Astrocyte (in vitro differentiated cells and primary cell): Measurements from ENCODE around the gene DCUN1D1. TPM values are rescaled to one million over a fixed set of nuclear protein-coding genes. Genes with fewer than 3 reads are reported as not detected.

Experiments
- DNase-seq: peaks from one replicate; pipeline ENCODE4 v3.0.0-alpha.2; 2010; ENCODE audit warnings: low read depth
- FAIRE-seq: peaks from 2 replicates; lab custom pipeline; 2011; peaks lifted over from hg19 to GRCh38; lab: Jason Lieb, UNC
- H2AFZ ChIP-seq: 2 replicates; pipeline ENCODE4 v1.6.0; 2012; ENCODE audit warnings: low read depth, low read length, inconsistent platforms
- H3K27ac ChIP-seq: 2 replicates; pipeline ENCODE4 v1.5.1; 2011; ENCODE audit warnings: low read depth, low read length, inconsistent platforms
- H3K27me3 ChIP-seq: 2 replicates; pipeline ENCODE4 v1.6.0; 2011; ENCODE audit warnings: low read length, inconsistent platforms; ENCODE audit not compliant: insufficient read depth
- H3K36me3 ChIP-seq: 2 replicates; pipeline ENCODE4 v1.5.1; 2011; ENCODE audit warnings: low read length, inconsistent platforms; ENCODE audit not compliant: insufficient read depth
- H3K4me1 ChIP-seq: 2 replicates; pipeline ENCODE4 v1.5.1; 2011; ENCODE audit warnings: low read length, inconsistent platforms; ENCODE audit not compliant: insufficient read depth
- H3K4me2 ChIP-seq: 2 replicates; pipeline ENCODE4 v1.6.0; 2012; ENCODE audit warnings: low read length, inconsistent platforms
- H3K4me3 ChIP-seq: 2 replicates; pipeline ENCODE4 v1.5.1; 2011; ENCODE audit warnings: low read depth, mild to moderate bottlenecking, low read length, inconsistent platforms; ENCODE audit not compliant: insufficient read depth
- H3K79me2 ChIP-seq: 2 replicates; pipeline ENCODE4 v1.6.0; 2012; ENCODE audit warnings: mild to moderate bottlenecking, low read length, inconsistent platforms; ENCODE audit not compliant: insufficient read depth
- H3K9ac ChIP-seq: 2 replicates; pipeline ENCODE4 v1.6.0; 2012; ENCODE audit warnings: mild to moderate bottlenecking, low read length, inconsistent platforms
- H3K9me3 ChIP-seq: 2 replicates; pipeline ENCODE4 v1.5.1; 2012; ENCODE audit warnings: low read depth, mild to moderate bottlenecking, low read length, inconsistent platforms; ENCODE audit not compliant: insufficient read depth
- H4K20me1 ChIP-seq: 2 replicates; pipeline ENCODE4 v1.6.0; 2012; ENCODE audit warnings: low read length, inconsistent platforms; ENCODE audit not compliant: insufficient read depth
- H3K27ac Mint-ChIP-seq: one replicate; pipeline ENCODE4 v1.8.0; 2021; ENCODE audit warnings: mild to moderate bottlenecking, mixed read lengths; ENCODE audit not compliant: unreplicated experiment
- H3K27me3 Mint-ChIP-seq: one replicate; pipeline ENCODE4 v1.8.0; 2021; ENCODE audit warnings: low read depth, mixed read lengths; ENCODE audit not compliant: unreplicated experiment
- H3K36me3 Mint-ChIP-seq: one replicate; pipeline ENCODE4 v1.8.0; 2021; ENCODE audit warnings: low read depth, mixed read lengths; ENCODE audit not compliant: unreplicated experiment
- H3K4me1 Mint-ChIP-seq: one replicate; pipeline ENCODE4 v1.8.0; 2021; ENCODE audit warnings: low read depth, mixed read lengths; ENCODE audit not compliant: unreplicated experiment
- H3K4me3 Mint-ChIP-seq: one replicate; pipeline ENCODE4 v1.8.0; 2021; ENCODE audit warnings: mild to moderate bottlenecking, moderate library complexity, mixed read lengths; ENCODE audit not compliant: unreplicated experiment
- H3K9me3 Mint-ChIP-seq: one replicate; pipeline ENCODE4 v1.8.0; 2021; ENCODE audit warnings: mild to moderate bottlenecking, mixed read lengths; ENCODE audit not compliant: unreplicated experiment
- EZH2 ChIP-seq: IDR thresholded peaks from 2 replicates; pipeline ENCODE4 v1.6.1; 2012; ENCODE audit warnings: mild to moderate bottlenecking, low read length, inconsistent platforms; ENCODE audit not compliant: insufficient read depth
- total RNA-seq: library from RNA; stranded (reverse); gene quantifications from 2 replicates; pipeline ENCODE4 v1.2.1, GENCODE V29; 2021
- TF ChIP-seq, protein P1 (sequence below): IDR thresholded peaks from 2 replicates; pipeline ENCODE4 v1.5.1; 2011; ENCODE audit warnings: low read depth, mild to moderate bottlenecking, inconsistent platforms, low read length, moderate library complexity; ENCODE audit not compliant: insufficient read depth

The DCUN1D1 gene
- total RNA-seq, 1 donor from 2014 or later, result 50.2 TPM

DNA sequence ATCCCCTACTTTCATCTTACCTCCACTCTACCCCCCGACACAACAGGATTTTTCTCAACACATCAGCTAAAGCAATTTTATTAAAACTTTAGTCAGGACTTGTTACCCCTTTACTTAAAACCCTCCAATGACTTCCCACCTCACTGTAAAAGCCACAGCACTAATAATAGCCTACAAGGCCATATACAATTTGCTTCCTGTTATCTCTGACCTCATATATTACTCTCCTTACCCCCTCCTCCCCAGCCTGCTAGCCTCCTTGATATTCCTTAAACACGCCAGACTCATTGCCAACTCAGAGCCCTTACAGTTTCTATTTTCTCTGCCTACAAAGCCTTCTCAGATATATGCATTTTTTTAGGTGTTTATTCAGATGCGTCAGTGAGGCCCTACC is 54.4 kb downstream of the DCUN1D1 start:
- no peak for DNase-seq
- Histone ChIP-seq H3K4me3 (no peak overlapping the region), H2AFZ (no peak overlapping the region), H3K4me1 (no peaks in the 10 kb centered on the region), H3K27me3 (no peaks in the 10 kb centered on the region), H3K27ac (no peak overlapping the region), H3K36me3 (no peaks in the 10 kb centered on the region), H3K9me3 (no peaks in the 10 kb centered on the region), H3K9ac (no peak overlapping the region), H3K79me2 (no peaks in the 10 kb centered on the region), H4K20me1 (no peaks in the 10 kb centered on the region), H3K4me2 (no peak overlapping the region)
- Mint-ChIP-seq H3K9me3 (no peaks in the 10 kb centered on the region), H3K27ac (no peak overlapping the region), H3K4me1 (peaks cover 13% of the 10 kb centered on the region), H3K4me3 (no peak overlapping the region), H3K36me3 (peaks cover 3% of the 10 kb centered on the region), H3K27me3 (no peaks in the 10 kb centered on the region)
- no peak for FAIRE-seq
- no peak for TF ChIP-seq EZH2
- TF ChIP-seq, protein P1, sequence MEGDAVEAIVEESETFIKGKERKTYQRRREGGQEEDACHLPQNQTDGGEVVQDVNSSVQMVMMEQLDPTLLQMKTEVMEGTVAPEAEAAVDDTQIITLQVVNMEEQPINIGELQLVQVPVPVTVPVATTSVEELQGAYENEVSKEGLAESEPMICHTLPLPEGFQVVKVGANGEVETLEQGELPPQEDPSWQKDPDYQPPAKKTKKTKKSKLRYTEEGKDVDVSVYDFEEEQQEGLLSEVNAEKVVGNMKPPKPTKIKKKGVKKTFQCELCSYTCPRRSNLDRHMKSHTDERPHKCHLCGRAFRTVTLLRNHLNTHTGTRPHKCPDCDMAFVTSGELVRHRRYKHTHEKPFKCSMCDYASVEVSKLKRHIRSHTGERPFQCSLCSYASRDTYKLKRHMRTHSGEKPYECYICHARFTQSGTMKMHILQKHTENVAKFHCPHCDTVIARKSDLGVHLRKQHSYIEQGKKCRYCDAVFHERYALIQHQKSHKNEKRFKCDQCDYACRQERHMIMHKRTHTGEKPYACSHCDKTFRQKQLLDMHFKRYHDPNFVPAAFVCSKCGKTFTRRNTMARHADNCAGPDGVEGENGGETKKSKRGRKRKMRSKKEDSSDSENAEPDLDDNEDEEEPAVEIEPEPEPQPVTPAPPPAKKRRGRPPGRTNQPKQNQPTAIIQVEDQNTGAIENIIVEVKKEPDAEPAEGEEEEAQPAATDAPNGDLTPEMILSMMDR, result no peak

DNA sequence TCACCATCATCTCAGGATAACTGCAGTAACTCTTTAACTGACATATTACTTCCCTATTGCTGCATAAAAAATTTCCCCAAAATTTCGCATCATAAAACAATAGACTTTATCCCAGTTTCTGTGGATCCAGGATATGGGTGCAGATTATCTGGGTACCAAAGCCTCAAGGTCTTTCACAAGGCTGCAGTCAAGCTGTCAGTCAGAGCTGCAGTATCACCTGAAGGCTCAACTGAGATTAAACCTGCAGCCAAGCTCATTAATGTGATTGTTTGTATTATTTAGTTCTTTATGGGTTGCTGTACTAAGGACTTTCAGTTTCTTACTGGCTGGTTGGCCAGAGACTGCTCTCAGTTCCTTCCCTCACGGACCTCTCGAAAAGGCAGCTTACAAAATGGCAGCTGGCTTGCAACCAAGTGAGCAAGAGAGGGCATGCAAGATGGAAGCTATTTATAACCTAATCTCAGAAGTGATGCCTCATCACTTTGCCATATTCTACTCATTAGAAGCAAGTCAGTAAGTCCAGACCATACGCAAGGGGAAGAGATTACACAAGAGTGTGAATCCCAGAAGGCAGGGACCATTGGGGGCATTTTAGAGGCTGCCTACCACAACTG is 54.9 kb downstream of the DCUN1D1 start:
- no peaks in the 10 kb centered on the region for H3K27me3 ChIP-seq
- H3K36me3 ChIP-seq, result no peaks in the 10 kb centered on the region
- H4K20me1 ChIP-seq, result no peaks in the 10 kb centered on the region
- no peak overlapping the region for H2AFZ ChIP-seq
- H3K27ac Mint-ChIP-seq, result no peak overlapping the region
- H3K9me3 Mint-ChIP-seq, result no peaks in the 10 kb centered on the region
- TF ChIP-seq, protein P1, result no peak
- TF ChIP-seq EZH2, result no peak
- H3K4me1 ChIP-seq, result no peaks in the 10 kb centered on the region
- H3K4me2 ChIP-seq, result no peak overlapping the region
- peaks cover 3% of the 10 kb centered on the region for H3K36me3 Mint-ChIP-seq
- no peaks in the 10 kb centered on the region for H3K79me2 ChIP-seq
- no peak overlapping the region for H3K9ac ChIP-seq
- H3K4me3 ChIP-seq, result no peak overlapping the region
- DNase-seq (peak; percentile 28), FAIRE-seq (no peak)
- H3K9me3 ChIP-seq, result no peaks in the 10 kb centered on the region
- no peak overlapping the region for H3K27ac ChIP-seq
- H3K4me3 Mint-ChIP-seq, result no peak overlapping the region
- H3K27me3 Mint-ChIP-seq, result no peaks in the 10 kb centered on the region
- H3K4me1 Mint-ChIP-seq, result peaks cover 18% of the 10 kb centered on the region

DNA sequence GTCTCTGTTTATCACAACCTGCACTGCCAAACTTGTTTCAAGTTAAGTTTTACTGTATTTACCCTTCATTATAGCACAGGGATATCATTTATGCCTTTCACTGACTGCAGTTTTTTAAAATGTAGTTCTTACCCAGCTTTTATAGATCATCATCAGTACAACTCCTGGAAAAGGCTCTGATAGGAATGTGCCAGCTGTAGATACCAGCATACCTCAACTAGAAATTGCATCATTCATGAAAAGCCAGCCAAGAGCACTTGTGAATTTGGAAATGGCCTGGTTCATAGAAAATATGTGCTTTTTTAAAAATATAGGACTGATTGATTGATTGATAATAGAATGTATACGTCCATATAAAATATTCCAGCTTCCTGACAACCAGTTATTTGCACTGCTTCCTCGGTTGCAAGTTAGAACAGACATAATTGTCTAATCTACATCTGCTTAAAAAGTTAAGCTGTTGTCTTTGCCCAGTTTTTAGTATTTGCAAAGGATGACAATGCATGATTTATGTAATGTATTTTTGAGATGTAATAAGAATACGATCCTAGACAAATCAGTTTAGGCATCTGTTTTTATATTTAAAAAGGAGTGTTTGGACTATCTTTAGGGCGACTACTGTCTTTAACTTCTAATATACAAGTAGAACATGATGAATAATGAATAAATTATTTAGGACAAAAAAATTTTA is 58.5 kb downstream of the DCUN1D1 start:
- Histone ChIP-seq H3K36me3 (no peaks in the 10 kb centered on the region), H2AFZ (no peak overlapping the region), H3K9me3 (no peaks in the 10 kb centered on the region), H3K27me3 (no peaks in the 10 kb centered on the region), H3K79me2 (no peaks in the 10 kb centered on the region), H4K20me1 (no peaks in the 10 kb centered on the region), H3K9ac (no peak overlapping the region), H3K4me1 (no peaks in the 10 kb centered on the region), H3K4me3 (no peak overlapping the region), H3K27ac (no peak overlapping the region), H3K4me2 (no peak overlapping the region)
- TF ChIP-seq EZH2, result no peak
- TF ChIP-seq, protein P1, result no peak
- Mint-ChIP-seq H3K9me3 (no peaks in the 10 kb centered on the region), H3K4me3 (no peak overlapping the region), H3K27ac (peak overlapping the region; percentile 41), H3K27me3 (no peaks in the 10 kb centered on the region), H3K36me3 (peaks cover 2% of the 10 kb centered on the region), H3K4me1 (peaks cover 20% of the 10 kb centered on the region)
- peak; percentile 41 for DNase-seq
- FAIRE-seq, result no peak
